ENCODE measurements around the gene EBF3. TPM values are rescaled to one million over a fixed set of nuclear protein-coding genes. Genes with fewer than 3 reads are reported as not detected.

Gene EBF3
- total and polyA plus RNA-seq, 11 donors, result 3.6 to 8.8 (median 5.4) TPM

DNA sequence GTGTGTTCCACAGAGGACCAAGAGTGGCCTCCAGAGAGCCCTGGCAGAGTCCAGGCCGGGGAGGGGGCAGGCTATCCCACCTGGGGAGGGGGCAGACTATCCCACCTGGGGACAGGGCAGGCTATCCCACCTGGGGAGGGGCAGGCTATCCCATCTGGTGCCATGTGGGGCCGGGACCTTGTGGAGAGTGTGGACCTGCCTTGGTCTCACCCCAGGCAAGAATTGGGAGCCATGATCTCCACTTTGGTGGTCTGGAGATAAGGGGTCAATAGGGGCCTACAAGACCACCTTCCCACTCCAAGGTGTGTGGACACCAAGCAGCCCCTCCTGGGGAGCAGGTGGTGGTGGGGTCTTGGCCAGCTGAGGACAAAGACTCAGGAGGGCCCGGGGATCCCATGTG, 138.2 kb downstream of the EBF3 start:
- TF ChIP-seq, protein P1, sequence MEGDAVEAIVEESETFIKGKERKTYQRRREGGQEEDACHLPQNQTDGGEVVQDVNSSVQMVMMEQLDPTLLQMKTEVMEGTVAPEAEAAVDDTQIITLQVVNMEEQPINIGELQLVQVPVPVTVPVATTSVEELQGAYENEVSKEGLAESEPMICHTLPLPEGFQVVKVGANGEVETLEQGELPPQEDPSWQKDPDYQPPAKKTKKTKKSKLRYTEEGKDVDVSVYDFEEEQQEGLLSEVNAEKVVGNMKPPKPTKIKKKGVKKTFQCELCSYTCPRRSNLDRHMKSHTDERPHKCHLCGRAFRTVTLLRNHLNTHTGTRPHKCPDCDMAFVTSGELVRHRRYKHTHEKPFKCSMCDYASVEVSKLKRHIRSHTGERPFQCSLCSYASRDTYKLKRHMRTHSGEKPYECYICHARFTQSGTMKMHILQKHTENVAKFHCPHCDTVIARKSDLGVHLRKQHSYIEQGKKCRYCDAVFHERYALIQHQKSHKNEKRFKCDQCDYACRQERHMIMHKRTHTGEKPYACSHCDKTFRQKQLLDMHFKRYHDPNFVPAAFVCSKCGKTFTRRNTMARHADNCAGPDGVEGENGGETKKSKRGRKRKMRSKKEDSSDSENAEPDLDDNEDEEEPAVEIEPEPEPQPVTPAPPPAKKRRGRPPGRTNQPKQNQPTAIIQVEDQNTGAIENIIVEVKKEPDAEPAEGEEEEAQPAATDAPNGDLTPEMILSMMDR (IDR thresholded peaks at IDR 0.05), result no peak
- TF ChIP-seq POLR2A (IDR thresholded peaks at IDR 0.05), result no peak
- DNase-seq (no peak), ATAC-seq (peak in 1 of 4 donors; percentile 13)
- Histone ChIP-seq H3K4me1 (no peaks in the 10 kb centered on the region), H3K4me3 (no peak overlapping the region), H3K27me3 (no peaks in the 10 kb centered on the region), H3K36me3 (no peaks in the 10 kb centered on the region), H3K9me3 (peaks cover 0 to 5% (median 0%) of the 10 kb centered on the region in 12 donors), H3K27ac (no peak overlapping the region)
- WGBS, 4 donors, result 92 to 97% (median 94%) methylated on average over 2 to 3 of the region's 3 CpGs
- intact Hi-C loops (cut with DNase I), result no loop called here

DNA sequence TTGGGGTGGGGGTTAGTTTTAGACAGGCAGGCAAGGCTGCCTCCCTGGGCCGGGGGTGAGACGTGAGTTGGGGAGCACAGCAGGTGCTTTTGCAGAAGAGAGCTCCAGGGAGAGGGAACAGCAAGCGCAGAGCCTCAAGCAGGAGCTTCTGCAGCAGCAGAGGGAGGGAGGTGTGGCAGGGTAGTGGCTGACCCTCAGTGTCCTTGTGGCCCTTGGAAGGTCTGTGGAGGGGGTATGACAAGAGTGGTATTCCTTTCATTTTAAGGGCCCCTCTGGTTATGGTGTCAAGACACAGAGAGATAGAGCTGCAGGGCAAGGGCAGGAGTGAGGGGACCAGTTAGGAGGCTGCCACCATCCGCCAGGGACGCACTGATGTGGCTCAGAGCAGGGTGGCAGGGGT, 138.9 kb downstream of the EBF3 start:
- WGBS, 4 donors, result 91 to 94% (median 93%) methylated on average over 5 of the region's 5 CpGs
- Histone ChIP-seq H3K27me3 (no peaks in the 10 kb centered on the region), H3K27ac (no peak overlapping the region), H3K4me1 (no peaks in the 10 kb centered on the region), H3K36me3 (no peaks in the 10 kb centered on the region), H3K4me3 (no peak overlapping the region), H3K9me3 (peaks cover 0 to 5% (median 0%) of the 10 kb centered on the region in 12 donors)
- TF ChIP-seq, protein P1 (IDR thresholded peaks at IDR 0.05), result no peak
- no peak for TF ChIP-seq POLR2A (IDR thresholded peaks at IDR 0.05)
- no peak for ATAC-seq
- DNase-seq, result no peak
- intact Hi-C loops (cut with DNase I), result no loop called here

DNA sequence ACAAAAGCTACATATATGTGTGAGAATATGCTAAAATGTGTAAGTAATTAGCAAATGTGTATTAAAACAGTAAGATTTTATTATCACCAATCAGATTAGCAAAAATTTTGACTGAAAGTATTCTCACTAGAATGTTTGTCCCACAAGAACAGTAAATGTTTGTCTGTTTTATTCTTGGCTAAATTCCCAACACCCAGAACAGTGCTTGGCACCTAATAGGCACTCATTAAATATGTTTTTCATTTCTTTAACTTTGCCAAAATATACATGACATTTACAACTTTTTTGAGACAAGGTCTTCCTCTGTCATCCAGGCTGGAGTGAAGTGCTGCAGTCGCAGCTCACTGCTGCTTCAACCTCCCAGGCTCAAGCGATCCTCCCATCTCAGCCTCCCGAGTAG, 143.6 kb downstream of the EBF3 start:
- DNase-seq, result no peak
- no peak for TF ChIP-seq POLR2A (IDR thresholded peaks at IDR 0.05)
- TF ChIP-seq, protein P1 (IDR thresholded peaks at IDR 0.05), result no peak
- Histone ChIP-seq H3K27ac (no peak overlapping the region), H3K4me3 (no peak overlapping the region), H3K4me1 (no peaks in the 10 kb centered on the region), H3K27me3 (peaks cover 0 to 4% (median 0%) of the 10 kb centered on the region in 9 donors), H3K36me3 (no peaks in the 10 kb centered on the region), H3K9me3 (peaks cover 0 to 21% (median 0%) of the 10 kb centered on the region in 12 donors)
- no peak for ATAC-seq
- 87 to 93% (median 91%) methylated on average over 3 of the region's 3 CpGs for WGBS, 4 donors
- intact Hi-C loops (cut with DNase I), result no loop called here

DNA sequence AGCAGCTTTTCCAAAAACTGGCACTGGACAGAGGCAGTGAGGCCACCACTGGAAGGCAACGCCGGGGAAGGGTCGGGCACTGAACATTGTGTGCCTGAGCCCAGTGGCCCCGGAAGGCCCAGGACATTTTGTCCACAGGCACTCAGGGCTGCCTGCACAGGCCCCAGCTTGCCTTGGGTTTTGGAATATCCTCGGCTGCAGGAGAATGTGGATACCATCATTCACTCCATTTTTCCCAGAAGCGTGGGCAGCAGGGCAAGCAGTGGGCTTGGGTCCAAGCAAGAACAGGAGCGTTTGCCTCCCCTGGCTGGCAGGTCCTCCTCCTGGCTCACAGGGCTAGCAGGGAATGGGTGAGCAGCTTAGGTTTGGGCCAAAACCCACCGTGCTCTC, 147.4 kb downstream of the EBF3 start:
- no peak for DNase-seq
- Histone ChIP-seq H3K36me3 (no peaks in the 10 kb centered on the region), H3K4me3 (no peak overlapping the region), H3K27ac (no peak overlapping the region), H3K9me3 (peaks cover 0 to 20% (median 0%) of the 10 kb centered on the region in 12 donors), H3K27me3 (peaks cover 0 to 4% (median 0%) of the 10 kb centered on the region in 9 donors), H3K4me1 (no peaks in the 10 kb centered on the region)
- no peak for ATAC-seq
- no peak for TF ChIP-seq POLR2A (IDR thresholded peaks at IDR 0.05)
- TF ChIP-seq, protein P1 (IDR thresholded peaks at IDR 0.05), result no peak
- intact Hi-C loops (cut with DNase I), result no loop called here
- 93 to 95% (median 95%) methylated on average over 4 to 8 of the region's 8 CpGs for WGBS, 4 donors
